Measurements from ENCODE around the gene CCND1.

DNA sequence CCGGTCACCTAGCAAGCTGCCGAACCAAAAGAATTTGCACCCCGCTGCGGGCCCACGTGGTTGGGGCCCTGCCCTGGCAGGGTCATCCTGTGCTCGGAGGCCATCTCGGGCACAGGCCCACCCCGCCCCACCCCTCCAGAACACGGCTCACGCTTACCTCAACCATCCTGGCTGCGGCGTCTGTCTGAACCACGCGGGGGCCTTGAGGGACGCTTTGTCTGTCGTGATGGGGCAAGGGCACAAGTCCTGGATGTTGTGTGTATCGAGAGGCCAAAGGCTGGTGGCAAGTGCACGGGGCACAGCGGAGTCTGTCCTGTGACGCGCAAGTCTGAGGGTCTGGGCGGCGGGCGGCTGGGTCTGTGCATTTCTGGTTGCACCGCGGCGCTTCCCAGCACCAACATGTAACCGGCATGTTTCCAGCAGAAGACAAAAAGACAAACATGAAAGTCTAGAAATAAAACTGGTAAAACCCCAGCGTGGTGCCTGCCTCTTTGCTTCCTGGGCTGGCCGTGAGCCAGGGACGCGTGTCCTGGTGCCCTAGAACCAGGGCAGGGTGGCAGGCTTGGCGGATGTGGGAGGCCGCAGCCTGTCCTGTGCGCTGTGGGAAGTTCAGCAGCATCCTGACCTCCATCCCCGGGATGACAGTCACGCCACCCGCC is 13.2 kb downstream of the CCND1 start:
- TF ChIP-seq POLR2A (IDR thresholded peaks at IDR 0.05; ENCODE audit: low read depth, low read length) = no peak
- TF ChIP-seq PAX5 (IDR thresholded peaks at IDR 0.05; ENCODE audit: insufficient read depth, low read length, severe bottlenecking) = no peak
- no peak for TF ChIP-seq POLR2AphosphoS5 (IDR thresholded peaks at IDR 0.05; ENCODE audit: low read depth, low read length)
- no peak for TF ChIP-seq POU2F2 (IDR thresholded peaks at IDR 0.05; ENCODE audit: low read depth, low read length)
- TF ChIP-seq SPI1 (IDR thresholded peaks at IDR 0.05; ENCODE audit: low read depth, low read length) = no peak

Measured in GM12891 (cell line).